NT2/D1 (cell line): ENCODE results near the gene POLE3.

Experiments used
- SUZ12 ChIP-seq: IDR thresholded peaks from 2 replicates; pipeline ENCODE4 v1.6.1; 2011; ENCODE audit not compliant: insufficient read length, insufficient read depth; ENCODE audit errors: extremely low read depth
- YY1 ChIP-seq: IDR thresholded peaks from 2 replicates; pipeline ENCODE4 v1.6.1; 2011; ENCODE audit not compliant: insufficient read length, insufficient read depth
- ZNF274 ChIP-seq: IDR thresholded peaks from 2 replicates; pipeline ENCODE4 v1.6.1; 2011; ENCODE audit warnings: mild to moderate bottlenecking, low read depth, low read length

DNA sequence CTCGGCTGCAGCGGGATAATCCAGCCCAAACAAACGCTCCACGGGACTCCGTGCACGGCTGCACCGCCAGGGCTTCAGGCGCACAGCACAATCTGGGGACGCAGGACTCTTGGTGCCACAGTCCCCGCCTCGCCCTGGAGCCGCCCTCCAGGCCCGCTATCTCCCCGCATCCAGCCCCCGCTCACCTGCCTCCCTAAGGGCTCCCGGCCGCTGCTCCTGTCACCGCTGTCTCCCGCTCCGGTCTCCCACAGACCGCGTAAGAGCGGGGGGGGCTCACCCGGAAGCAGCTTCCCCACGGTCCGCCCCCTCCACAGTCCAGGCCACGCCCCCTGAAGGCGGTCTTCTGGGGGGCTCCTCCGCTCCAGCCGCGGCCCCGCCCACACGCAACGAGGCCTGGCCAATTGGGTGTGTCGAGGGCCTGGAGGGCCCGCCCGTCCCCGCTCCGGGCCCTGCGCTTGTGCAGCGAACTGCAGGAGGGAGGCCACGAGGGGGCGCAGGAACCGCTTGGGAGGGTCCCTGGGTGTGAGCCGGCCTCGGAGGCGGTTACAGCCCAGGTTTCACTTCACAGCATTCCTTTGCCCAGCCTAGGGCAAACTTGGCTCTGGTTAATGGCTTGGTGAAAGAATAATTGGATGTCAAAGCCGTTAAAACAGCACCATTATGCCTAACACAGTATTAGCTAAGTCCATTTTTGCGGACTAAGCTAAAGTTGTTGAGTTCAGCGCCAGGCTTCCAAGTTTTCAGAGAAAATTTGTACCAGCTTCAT lies 9.3 kb downstream of the POLE3 start, which contains the start of gene ALAD:
- TF ChIP-seq SUZ12 (no peak), ZNF274 (no peak), YY1 (no peak)
